Cerebellar cortex (tissue), 1 donor: ENCODE measurements around the gene PDZK1IP1.

ENCODE experiments used
- DNase-seq: peaks from one replicate; pipeline ENCODE4 v3.0.0-alpha.2; 2015; ENCODE audit warnings: low spot score

The PDZK1IP1 gene

DNA sequence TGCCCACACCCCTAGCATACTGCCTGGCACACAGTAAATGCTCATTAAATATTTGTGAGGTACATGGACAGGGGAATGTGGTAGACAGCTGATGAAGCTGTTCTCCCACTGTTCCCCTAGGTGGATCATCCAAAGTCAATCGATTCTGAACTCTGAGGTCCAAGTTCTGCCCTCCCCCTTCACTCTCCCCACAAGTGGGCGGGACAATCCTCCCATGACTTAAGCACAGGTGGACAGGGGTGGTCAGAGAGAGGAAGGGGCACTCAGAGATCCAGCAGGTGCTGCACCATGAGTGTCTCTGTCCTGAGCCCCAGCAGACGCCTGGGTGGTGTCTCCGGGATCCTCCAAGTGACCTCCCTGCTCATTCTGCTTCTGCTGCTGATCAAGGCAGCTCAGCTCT, 52.6 kb downstream of the PDZK1IP1 start, which contains the start of gene CYP4A22:
Gene CYP4A22 (plus strand): TSS at position 244 of the 400 bp plus-strand sequence. CDS start 45 bp downstream, at position 289.
- DNase-seq: no peak
